Measurements from ENCODE around the gene PCDH12.

GRCh38 chr5:141949511-141949910, 8.5 kb downstream of the PCDH12 start:
- TF ChIP-seq FOXJ3 (CRISPR knock-in tag; IDR thresholded peaks at IDR 0.05) (no peak), EP300 (IDR thresholded peaks at IDR 0.05; ENCODE audit: borderline replicate concordance in 1 of 2, low read depth in 1 of 2, low read length in 1 of 2) (no peak), PBX3 (IDR thresholded peaks at IDR 0.05) (no peak), ELF1 (IDR thresholded peaks at IDR 0.05) (no peak), EZH2phosphoT487 (IDR thresholded peaks at IDR 0.05; ENCODE audit: borderline replicate concordance, low read depth) (no peak), REST (IDR thresholded peaks at IDR 0.05; ENCODE audit: low read depth, low read length) (no peak), ZBTB33 (IDR thresholded peaks at IDR 0.05; ENCODE audit: borderline replicate concordance, low read depth) (no peak), RFX5 (IDR thresholded peaks at IDR 0.05; ENCODE audit: low read length) (no peak), NRF1 (IDR thresholded peaks at IDR 0.05; ENCODE audit: low read depth, low read length) (no peak), USF2 (IDR thresholded peaks at IDR 0.05; ENCODE audit: borderline replicate concordance, low read depth, low read length) (no peak)
- TF ChIP-seq, protein P1, sequence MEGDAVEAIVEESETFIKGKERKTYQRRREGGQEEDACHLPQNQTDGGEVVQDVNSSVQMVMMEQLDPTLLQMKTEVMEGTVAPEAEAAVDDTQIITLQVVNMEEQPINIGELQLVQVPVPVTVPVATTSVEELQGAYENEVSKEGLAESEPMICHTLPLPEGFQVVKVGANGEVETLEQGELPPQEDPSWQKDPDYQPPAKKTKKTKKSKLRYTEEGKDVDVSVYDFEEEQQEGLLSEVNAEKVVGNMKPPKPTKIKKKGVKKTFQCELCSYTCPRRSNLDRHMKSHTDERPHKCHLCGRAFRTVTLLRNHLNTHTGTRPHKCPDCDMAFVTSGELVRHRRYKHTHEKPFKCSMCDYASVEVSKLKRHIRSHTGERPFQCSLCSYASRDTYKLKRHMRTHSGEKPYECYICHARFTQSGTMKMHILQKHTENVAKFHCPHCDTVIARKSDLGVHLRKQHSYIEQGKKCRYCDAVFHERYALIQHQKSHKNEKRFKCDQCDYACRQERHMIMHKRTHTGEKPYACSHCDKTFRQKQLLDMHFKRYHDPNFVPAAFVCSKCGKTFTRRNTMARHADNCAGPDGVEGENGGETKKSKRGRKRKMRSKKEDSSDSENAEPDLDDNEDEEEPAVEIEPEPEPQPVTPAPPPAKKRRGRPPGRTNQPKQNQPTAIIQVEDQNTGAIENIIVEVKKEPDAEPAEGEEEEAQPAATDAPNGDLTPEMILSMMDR (IDR thresholded peaks at IDR 0.05): no peak
- TF ChIP-seq, protein P2, sequence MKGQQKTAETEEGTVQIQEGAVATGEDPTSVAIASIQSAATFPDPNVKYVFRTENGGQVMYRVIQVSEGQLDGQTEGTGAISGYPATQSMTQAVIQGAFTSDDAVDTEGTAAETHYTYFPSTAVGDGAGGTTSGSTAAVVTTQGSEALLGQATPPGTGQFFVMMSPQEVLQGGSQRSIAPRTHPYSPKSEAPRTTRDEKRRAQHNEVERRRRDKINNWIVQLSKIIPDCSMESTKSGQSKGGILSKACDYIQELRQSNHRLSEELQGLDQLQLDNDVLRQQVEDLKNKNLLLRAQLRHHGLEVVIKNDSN (IDR thresholded peaks at IDR 0.05; ENCODE audit: borderline replicate concordance, low read depth): no peak

All from SK-N-SH (cell line).